HepG2 (cell line): ENCODE results near the gene IRGQ. TPM values are rescaled to one million over a fixed set of nuclear protein-coding genes. Genes with fewer than 3 reads are reported as not detected.

Experiments used
- ARNT2 ChIP-seq: sonication (generic); formaldehyde crosslinking; IDR thresholded peaks from 2 replicates; pipeline ENCODE4 v1.8.0; 2022; ENCODE audit warnings: mild to moderate bottlenecking, low read depth, missing genetic modification reagents, moderate library complexity
- CHCHD3 ChIP-seq: sonication (generic); formaldehyde crosslinking; IDR thresholded peaks from 2 replicates; pipeline ENCODE4 v1.8.0; 2022; ENCODE audit warnings: mild to moderate bottlenecking, missing genetic modification reagents, moderate library complexity
- FOXK2 ChIP-seq: fragments of 450-650 bp; IDR thresholded peaks from 2 replicates; pipeline ENCODE4 v1.6.1; 2016
- GABPB1 ChIP-seq: IDR thresholded peaks from 2 replicates; pipeline ENCODE4 v1.6.1; 2016; ENCODE audit warnings: mild to moderate bottlenecking, missing genetic modification reagents, moderate library complexity, missing compliant biosample characterization
- HINFP ChIP-seq: sonication (generic); formaldehyde crosslinking; IDR thresholded peaks from 2 replicates; pipeline ENCODE4 v1.4.0; 2020; ENCODE audit warnings: low read depth, mild to moderate bottlenecking, missing genetic modification reagents
- HNF4G ChIP-seq, 2 experiments: sonication (generic) in 1 of 2; formaldehyde crosslinking in 1 of 2; IDR thresholded peaks; 2 replicates each; pipeline versions ENCODE4 v1.4.0 to v1.6.1; 2011 to 2020; ENCODE audit warnings: borderline replicate concordance in 2 of 2, low read depth in 2 of 2, mild to moderate bottlenecking in 2 of 2, low read length in 1 of 2, missing genetic modification reagents in 1 of 2, moderate library complexity in 1 of 2
- HOXA9 ChIP-seq: sonication (generic); formaldehyde crosslinking; IDR thresholded peaks from 2 replicates; pipeline ENCODE4 v1.8.1; 2022; ENCODE audit warnings: missing genetic modification reagents, mild to moderate bottlenecking, moderate library complexity, borderline replicate concordance
- IKZF1 ChIP-seq: fragments of 450-650 bp; IDR thresholded peaks from 2 replicates; pipeline ENCODE4 v1.7.1; 2016
- KLF16 ChIP-seq, 2 experiments: sonication (generic) in 1 of 2; formaldehyde crosslinking in 1 of 2; IDR thresholded peaks; 2 replicates each; pipeline versions ENCODE4 v1.6.1 to v1.8.0; 2016 to 2023; ENCODE audit warnings: missing genetic modification reagents in 2 of 2, missing compliant biosample characterization in 1 of 2
- NCOR1 ChIP-seq: fragments of 200-600 bp; sonication (generic); IDR thresholded peaks from 2 replicates; pipeline ENCODE4 v1.7.0; 2017; ENCODE audit warnings: antibody characterized with exemption, low read length, borderline replicate concordance
- SMARCC2 ChIP-seq: fragments of 450-650 bp; IDR thresholded peaks from 2 replicates; pipeline ENCODE4 v1.6.1; 2017; ENCODE audit warnings: antibody characterized with exemption, mild to moderate bottlenecking
- SOX13 ChIP-seq, 3 experiments: fragments of 450-650 bp in 1 of 3; sonication (generic) in 1 of 3; formaldehyde crosslinking in 1 of 3; IDR thresholded peaks in 2 of 3; conservative IDR thresholded peaks in 1 of 3; 2 replicates each; pipeline versions ENCODE4 v1.5.0 to v1.6.1; 2016 to 2020; ENCODE audit warnings: antibody characterized with exemption in 1 of 3, mild to moderate bottlenecking in 1 of 3, missing compliant biosample characterization in 1 of 3, missing genetic modification reagents in 1 of 3, moderate library complexity in 1 of 3
- TOPORS ChIP-seq: sonication (generic); formaldehyde crosslinking; IDR thresholded peaks from 2 replicates; pipeline ENCODE4 v1.8.0; 2023; ENCODE audit warnings: mild to moderate bottlenecking, missing genetic modification reagents
- TSC22D2 ChIP-seq: sonication (generic); formaldehyde crosslinking; IDR thresholded peaks from 2 replicates; pipeline ENCODE4 v1.5.1; 2020; ENCODE audit warnings: missing genetic modification reagents, mild to moderate bottlenecking, borderline replicate concordance
- XBP1 ChIP-seq: sonication (generic); formaldehyde crosslinking; IDR thresholded peaks from 2 replicates; pipeline ENCODE4 v1.5.0; 2020; ENCODE audit warnings: missing genetic modification reagents
- ZFP41 ChIP-seq: sonication (generic); formaldehyde crosslinking; IDR thresholded peaks from 2 replicates; pipeline ENCODE4 v1.4.0; 2020; ENCODE audit warnings: mild to moderate bottlenecking, missing genetic modification reagents, borderline replicate concordance
- ZNF143 ChIP-seq: sonication (generic); formaldehyde crosslinking; IDR thresholded peaks from 2 replicates; pipeline ENCODE4 v1.4.0; 2020; ENCODE audit warnings: missing genetic modification reagents
- ZNF180 ChIP-seq: sonication (generic); formaldehyde crosslinking; IDR thresholded peaks from 2 replicates; pipeline ENCODE4 v1.4.0; 2020; ENCODE audit warnings: low read depth, missing genetic modification reagents, borderline replicate concordance
- ZNF468 ChIP-seq: sonication (generic); formaldehyde crosslinking; IDR thresholded peaks from 2 replicates; pipeline ENCODE4 v1.8.0; 2022; ENCODE audit warnings: mild to moderate bottlenecking, moderate library complexity, missing genetic modification reagents
- ZNF530 ChIP-seq: sonication (generic); formaldehyde crosslinking; IDR thresholded peaks from 2 replicates; pipeline ENCODE4 v1.5.0; 2020; ENCODE audit warnings: low read depth, mild to moderate bottlenecking, missing genetic modification reagents
- ZNF646 ChIP-seq: sonication (generic); formaldehyde crosslinking; IDR thresholded peaks from 2 replicates; pipeline ENCODE4 v1.9.0; 2021; ENCODE audit warnings: mild to moderate bottlenecking, missing genetic modification reagents
- ZSCAN12 ChIP-seq: sonication (generic); formaldehyde crosslinking; IDR thresholded peaks from 2 replicates; pipeline ENCODE4 v1.9.0; 2021; ENCODE audit warnings: mild to moderate bottlenecking, missing genetic modification reagents
- polyA plus RNA-seq, 8 experiments: library from polyadenylated mRNA; depleted of rRNA in 3 of 8; stranded (reverse) in 7 of 8; unstranded in 1 of 8; fragments of >200 nt; fragmentation: Illumina TruSeq in 4 of 8; extraction: Trizol in 4 of 8; gene quantifications; 2 replicates each; pipeline versions ENCODE4 v1.2.1 to v1.2.3, GENCODE V29; 2011 to 2016; ENCODE audit warnings: low read depth in 4 of 8, missing spikeins in 1 of 8, mixed read lengths in 1 of 8; ENCODE audit not compliant: insufficient read depth in 1 of 8
- total RNA-seq, 5 experiments: library from RNA; depleted of rRNA; stranded (reverse); fragments of >200 nt; fragmentation: Illumina TruSeq; extraction: Trizol; gene quantifications; 2 replicates each; pipeline ENCODE4 v1.2.3, GENCODE V29; 2016; ENCODE audit warnings: low read depth in 1 of 5

Gene IRGQ
- total and polyA plus RNA-seq, 2 of the 13 experiments (the other 11 are each of a cell fraction or from before 2014, with no cell fraction given) = 11.6 to 12.4 TPM

- TF ChIP-seq ZFP41 = no peak
- no peak for TF ChIP-seq XBP1 (CRISPR knock-in tag)
- no peak for TF ChIP-seq FOXK2
- TF ChIP-seq HNF4G (IDR thresholded peaks at IDR 0.05; ENCODE audit: borderline replicate concordance, low read depth, low read length) = no peak
- TF ChIP-seq HNF4G (CRISPR knock-in tag; IDR thresholded peaks at IDR 0.05; ENCODE audit: borderline replicate concordance, low read depth) = no peak
- TF ChIP-seq ZNF180 (CRISPR knock-in tag) = no peak
- TF ChIP-seq NCOR1 = no peak
- no peak for TF ChIP-seq TSC22D2 (CRISPR knock-in tag)
- TF ChIP-seq KLF16 (CRISPR knock-in tag; IDR thresholded peaks at IDR 0.05) = no peak
- TF ChIP-seq GABPB1 = peak; percentile 60; the same call in 1 of the 2 replicates
- no peak for TF ChIP-seq ZSCAN12 (CRISPR knock-in tag)
- TF ChIP-seq TOPORS = no peak
- TF ChIP-seq HINFP (CRISPR knock-in tag) = no peak
- TF ChIP-seq SOX13 (IDR thresholded peaks at IDR 0.05) = no peak
- TF ChIP-seq SOX13 (CRISPR knock-in tag; conservative IDR thresholded peaks at IDR 0.05 in 1 of 2, IDR thresholded peaks at IDR 0.05 in 1 of 2) = no peak
- TF ChIP-seq HOXA9 (CRISPR knock-in tag) = no peak
- TF ChIP-seq ARNT2 (CRISPR knock-in tag) = no peak; the same call in 1 of the 2 replicates
- no peak for TF ChIP-seq IKZF1
- no peak for TF ChIP-seq CHCHD3 (CRISPR knock-in tag)
- TF ChIP-seq ZNF530 = no peak
- TF ChIP-seq ZNF468 (CRISPR knock-in tag) = no peak
- no peak for TF ChIP-seq ZNF143 (CRISPR knock-in tag)
- no peak for TF ChIP-seq SMARCC2
- TF ChIP-seq ZNF646 (CRISPR knock-in tag) = no peak
Observed at GRCh38 chr19:43594710-43595604, 977 bp downstream of the IRGQ start (continued).
